Naive thymus-derived CD4-positive, alpha-beta T cell (primary cell): Measurements from ENCODE around the gene GBP2. TPM values are rescaled to one million over a fixed set of nuclear protein-coding genes. Genes with fewer than 3 reads are reported as not detected.

Source experiments
- polyA plus RNA-seq, 2 donors: library from polyadenylated mRNA; unstranded; fragments of 300-500 nt; fragmentation: Illumina TruSeq; gene quantifications; one replicate each; pipeline ENCODE4 v1.2.3, GENCODE V29; 2021
- total RNA-seq, 6 experiments: library from RNA in 5 of 6; stranded (reverse) in 5 of 6; gene quantifications; 1 replicate in 5 of 6; 2 replicates in 1 of 6; pipeline ENCODE4 v1.2.3 and lab custom pipeline; 2021 to 2026

The GBP2 gene
- total and polyA plus RNA-seq, 7 experiments from 2014 or later: 73.8 to 200 (median 104) TPM

Other genes starting within 250 kb of the GBP2 start
- gene GTF2B, start 234.5 kb downstream of the GBP2 start, total RNA-seq: 10 to 100 TPM; 41.3 to 53.6 (median 47.3) TPM
- gene GTF2B, start 234.5 kb downstream of the GBP2 start, polyA plus RNA-seq: 10 to 100 TPM; 56.1 to 88.4 TPM
- gene KYAT3, start 133.5 kb downstream of the GBP2 start, total RNA-seq: 10 to 100 TPM; 16.3 to 28.9 (median 27.6) TPM
- gene KYAT3, start 133.5 kb downstream of the GBP2 start, polyA plus RNA-seq: 10 to 100 TPM; 23.3 to 27.4 TPM
- gene RBMXL1, start 133.5 kb downstream of the GBP2 start, total RNA-seq: 10 to 100 TPM; 16.3 to 26.7 (median 21.6) TPM
- gene RBMXL1, start 133.5 kb downstream of the GBP2 start, polyA plus RNA-seq: 10 to 100 TPM; 12.5 to 13.5 TPM
- 10 to 100 TPM; 15.9 to 39.9 (median 31.9) TPM for gene GBP3, start 103.2 kb downstream of the GBP2 start, total RNA-seq
- 10 to 100 TPM; 11.1 to 11.9 TPM for gene GBP3, start 103.2 kb downstream of the GBP2 start, polyA plus RNA-seq
- 100 to 1,000 TPM in 1 of 5 experiments, 10 to 100 TPM in 4; 17.1 to 319 (median 51.9) TPM for gene GBP1, start 60.9 kb downstream of the GBP2 start, total RNA-seq
- 10 to 100 TPM; 34.3 to 57.5 TPM for gene GBP1, start 60.9 kb downstream of the GBP2 start, polyA plus RNA-seq
- under 1 TPM in 2 of 5 experiments, not detected in 3; 0.13 to 0.19 TPM for gene GBP7, start 49.9 kb upstream of the GBP2 start, total RNA-seq
- not detected for gene GBP7, start 49.9 kb upstream of the GBP2 start, polyA plus RNA-seq
- 100 to 1,000 TPM in 1 of 5 experiments, 10 to 100 TPM in 4; 29.1 to 174 (median 37.4) TPM for gene GBP4, start 72.8 kb upstream of the GBP2 start, total RNA-seq
- gene GBP4, start 72.8 kb upstream of the GBP2 start, polyA plus RNA-seq: 10 to 100 TPM; 36.4 to 49.3 TPM
- 100 to 1,000 TPM in 2 of 5 experiments, 10 to 100 TPM in 3; 31.8 to 784 (median 53.6) TPM for gene GBP5, start 146.7 kb upstream of the GBP2 start, total RNA-seq
- gene GBP5, start 146.7 kb upstream of the GBP2 start, polyA plus RNA-seq: 10 to 100 TPM; 30.0 to 42.1 TPM
- gene GBP6, start 237.9 kb upstream of the GBP2 start, total RNA-seq: 1 to 10 TPM in 1 of 5 experiments, under 1 TPM in 3, not detected in 1; 0.19 to 2.8 (median 0.27) TPM
- under 1 TPM in 1 of 2 donors, not detected in 1; 0.14 TPM for gene GBP6, start 237.9 kb upstream of the GBP2 start, polyA plus RNA-seq